Mesothelial cell of epicardium (in vitro differentiated cells): Measurements from ENCODE around the gene TAL2. TPM values are rescaled to one million over a fixed set of nuclear protein-coding genes. Genes with fewer than 3 reads are reported as not detected.

Experiments used
- DNase-seq, 2 experiments: peaks; one replicate each; pipeline ENCODE4 v3.0.0; 2021; ENCODE audit warnings: low spot score in 2 of 2; ENCODE audit not compliant: unreplicated experiment in 2 of 2
- H3K27ac Mint-ChIP-seq: 2 replicates; pipeline ENCODE4 v1.8.0; 2021; ENCODE audit warnings: mixed read lengths
- H3K27me3 Mint-ChIP-seq: 2 replicates; pipeline ENCODE4 v1.8.0; 2021; ENCODE audit warnings: low read depth, mixed read lengths
- H3K36me3 Mint-ChIP-seq: 2 replicates; pipeline ENCODE4 v1.8.0; 2021; ENCODE audit warnings: mixed read lengths
- H3K4me1 Mint-ChIP-seq: 2 replicates; pipeline ENCODE4 v1.8.0; 2021; ENCODE audit warnings: mixed read lengths
- H3K4me3 Mint-ChIP-seq: 2 replicates; pipeline ENCODE4 v1.8.0; 2021; ENCODE audit warnings: mild to moderate bottlenecking, moderate library complexity, mixed read lengths
- H3K9me3 Mint-ChIP-seq: 2 replicates; pipeline ENCODE4 v1.8.0; 2021; ENCODE audit warnings: mixed read lengths
- total RNA-seq: library from RNA; stranded (reverse); gene quantifications from 3 replicates; pipeline ENCODE4 v1.2.1, GENCODE V29; 2021
- TF ChIP-seq, protein P1 (sequence below): fragments of 200-600 bp; sonication (generic); IDR thresholded peaks from one replicate; pipeline ENCODE4 v1.5.0; 2021; ENCODE audit warnings: antibody characterized with exemption; ENCODE audit not compliant: unreplicated experiment

The TAL2 gene
- total RNA-seq, 1 donor from 2014 or later, result 0.47 TPM

DNA sequence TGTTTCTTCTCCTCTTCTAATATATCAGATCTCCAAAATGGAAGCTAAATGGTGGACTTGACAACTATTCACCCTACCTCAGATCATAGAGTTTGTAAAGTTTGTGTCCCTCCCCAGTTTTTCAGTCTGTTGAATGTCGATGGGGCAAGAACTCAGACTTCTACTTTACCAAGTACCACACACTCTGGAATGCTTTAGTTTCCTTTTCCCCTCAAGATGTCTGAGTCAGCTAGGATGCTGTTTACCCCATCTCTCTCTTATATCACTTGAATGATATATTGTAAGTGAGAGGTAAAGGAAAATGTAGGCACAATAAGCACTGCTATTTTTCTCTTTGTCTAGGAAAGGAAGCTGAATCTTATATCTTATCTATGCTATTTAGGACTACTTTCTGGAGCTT lies 25.9 kb upstream of the TAL2 start:
- H3K4me1 Mint-ChIP-seq, result no peaks in the 10 kb centered on the region
- DNase-seq, result no peak
- peaks cover 4% of the 10 kb centered on the region for H3K9me3 Mint-ChIP-seq
- H3K36me3 Mint-ChIP-seq, result peaks cover 16% of the 10 kb centered on the region
- no peak overlapping the region for H3K27ac Mint-ChIP-seq
- H3K27me3 Mint-ChIP-seq, result no peaks in the 10 kb centered on the region
- TF ChIP-seq, protein P1, sequence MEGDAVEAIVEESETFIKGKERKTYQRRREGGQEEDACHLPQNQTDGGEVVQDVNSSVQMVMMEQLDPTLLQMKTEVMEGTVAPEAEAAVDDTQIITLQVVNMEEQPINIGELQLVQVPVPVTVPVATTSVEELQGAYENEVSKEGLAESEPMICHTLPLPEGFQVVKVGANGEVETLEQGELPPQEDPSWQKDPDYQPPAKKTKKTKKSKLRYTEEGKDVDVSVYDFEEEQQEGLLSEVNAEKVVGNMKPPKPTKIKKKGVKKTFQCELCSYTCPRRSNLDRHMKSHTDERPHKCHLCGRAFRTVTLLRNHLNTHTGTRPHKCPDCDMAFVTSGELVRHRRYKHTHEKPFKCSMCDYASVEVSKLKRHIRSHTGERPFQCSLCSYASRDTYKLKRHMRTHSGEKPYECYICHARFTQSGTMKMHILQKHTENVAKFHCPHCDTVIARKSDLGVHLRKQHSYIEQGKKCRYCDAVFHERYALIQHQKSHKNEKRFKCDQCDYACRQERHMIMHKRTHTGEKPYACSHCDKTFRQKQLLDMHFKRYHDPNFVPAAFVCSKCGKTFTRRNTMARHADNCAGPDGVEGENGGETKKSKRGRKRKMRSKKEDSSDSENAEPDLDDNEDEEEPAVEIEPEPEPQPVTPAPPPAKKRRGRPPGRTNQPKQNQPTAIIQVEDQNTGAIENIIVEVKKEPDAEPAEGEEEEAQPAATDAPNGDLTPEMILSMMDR, result no peak
- no peak overlapping the region for H3K4me3 Mint-ChIP-seq

DNA sequence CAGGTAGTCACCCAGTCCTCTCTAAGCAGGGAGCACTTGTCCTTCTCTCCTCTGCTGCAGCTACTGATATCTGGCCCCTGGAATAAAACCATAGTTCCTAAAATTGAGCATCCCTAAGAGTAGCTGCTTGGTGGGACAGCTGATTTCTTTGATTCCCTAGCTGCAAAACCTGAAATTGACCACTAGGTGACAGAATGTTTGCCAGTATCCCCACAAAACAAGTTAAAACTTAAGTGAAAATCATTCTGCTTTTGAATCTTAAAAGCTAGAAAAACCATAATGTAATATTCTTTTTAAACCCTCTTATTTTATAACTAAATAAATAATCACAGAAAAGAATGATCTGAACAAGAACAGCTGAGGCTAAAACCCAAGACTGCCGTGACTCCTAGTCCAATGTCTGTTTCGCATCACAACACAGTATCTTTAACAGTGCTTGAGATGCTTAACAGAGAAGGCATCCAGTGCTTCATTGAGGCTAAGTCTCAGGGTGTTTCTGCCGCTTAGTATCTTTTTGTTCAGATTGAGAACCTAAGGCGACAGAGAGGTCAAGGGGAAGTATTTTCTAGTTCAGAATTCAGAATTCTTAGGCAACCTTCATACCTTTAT lies 24.4 kb upstream of the TAL2 start:
- TF ChIP-seq, protein P1, result peak; percentile 61
- Mint-ChIP-seq H3K27ac (no peak overlapping the region), H3K27me3 (no peaks in the 10 kb centered on the region), H3K36me3 (peaks cover 24% of the 10 kb centered on the region), H3K9me3 (peaks cover 10% of the 10 kb centered on the region), H3K4me3 (no peak overlapping the region), H3K4me1 (no peaks in the 10 kb centered on the region)
- no peak for DNase-seq

- TF ChIP-seq, protein P1, result no peak
- peaks cover 11% of the 10 kb centered on the region for H3K9me3 Mint-ChIP-seq
- H3K27me3 Mint-ChIP-seq, result no peaks in the 10 kb centered on the region
- H3K4me3 Mint-ChIP-seq, result no peak overlapping the region
- H3K27ac Mint-ChIP-seq, result no peak overlapping the region
- no peak for DNase-seq
- H3K4me1 Mint-ChIP-seq, result no peaks in the 10 kb centered on the region
- peaks cover 23% of the 10 kb centered on the region for H3K36me3 Mint-ChIP-seq
These were observed 22.3 kb upstream of the TAL2 start for GRCh38 chr9:105639936-105640335.

DNA sequence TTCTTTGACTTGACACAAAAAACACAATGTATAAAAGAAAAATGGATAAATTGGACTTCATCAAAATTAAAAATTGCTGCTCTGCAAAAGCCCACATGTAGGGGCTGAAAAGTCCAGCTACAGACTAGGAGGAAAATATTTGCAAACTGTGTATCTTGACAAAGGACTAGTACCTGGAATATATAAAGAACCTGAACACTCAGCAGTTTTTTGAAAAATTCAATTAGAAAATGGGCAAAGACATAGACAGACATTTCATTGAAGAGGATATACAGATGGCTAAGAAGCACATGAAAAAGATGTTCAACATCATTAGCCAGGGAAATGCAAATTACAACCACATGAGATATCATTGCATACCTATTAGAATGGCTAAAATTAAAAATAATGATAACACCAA lies 18.5 kb upstream of the TAL2 start:
- no peak overlapping the region for H3K4me3 Mint-ChIP-seq
- no peak for DNase-seq
- H3K9me3 Mint-ChIP-seq, result peaks cover 11% of the 10 kb centered on the region
- H3K27me3 Mint-ChIP-seq, result no peaks in the 10 kb centered on the region
- no peak overlapping the region for H3K27ac Mint-ChIP-seq
- peaks cover 16% of the 10 kb centered on the region for H3K36me3 Mint-ChIP-seq
- TF ChIP-seq, protein P1, result no peak
- H3K4me1 Mint-ChIP-seq, result no peaks in the 10 kb centered on the region

- Mint-ChIP-seq H3K27me3 (peaks cover 4% of the 10 kb centered on the region), H3K9me3 (peaks cover 5% of the 10 kb centered on the region), H3K36me3 (peaks cover 4% of the 10 kb centered on the region), H3K27ac (no peak overlapping the region), H3K4me3 (no peak overlapping the region), H3K4me1 (no peaks in the 10 kb centered on the region)
- TF ChIP-seq, protein P1, result no peak
- no peak for DNase-seq
These were observed 15.2 kb upstream of the TAL2 start for GRCh38 chr9:105646879-105647594.
